Kidney epithelial cell (primary cell): ENCODE results near the gene ZNF30. TPM values are rescaled to one million over a fixed set of nuclear protein-coding genes. Genes with fewer than 3 reads are reported as not detected.
"Not testable (repeated sequence)": the region's sequence is repeated elsewhere in the genome, so short reads cannot be mapped to it uniquely, and the experiment has no call there.

Source experiments
- DNase-seq: peaks from one replicate; pipeline ENCODE4 v3.0.0-alpha.2; 2010; ENCODE audit warnings: low read depth
- H3K27me3 ChIP-seq: 2 replicates; pipeline ENCODE4 v1.6.0; 2011; ENCODE audit warnings: low read length; ENCODE audit not compliant: control insufficient read depth, insufficient read depth
- H3K36me3 ChIP-seq: 2 replicates; pipeline ENCODE4 v1.5.1; 2011; ENCODE audit warnings: low read length; ENCODE audit not compliant: control insufficient read depth, insufficient read depth
- H3K4me3 ChIP-seq: 2 replicates; pipeline ENCODE4 v1.5.1; 2011; ENCODE audit warnings: low read depth, mild to moderate bottlenecking, control low read depth, low read length
- total RNA-seq: library from RNA; depleted of rRNA; stranded (reverse); fragments of >200 nt; gene quantifications from 2 replicates; pipeline ENCODE4 v1.2.3, GENCODE V29; 2015
- TF ChIP-seq, protein P1 (sequence below): IDR thresholded peaks from 2 replicates; pipeline ENCODE4 v1.5.1; 2011; ENCODE audit warnings: mild to moderate bottlenecking, moderate library complexity, low read length, control low read depth, inconsistent platforms; ENCODE audit not compliant: insufficient read depth, poor library complexity, severe bottlenecking

The ZNF30 gene
- total RNA-seq, 1 donor from 2014 or later: 1.6 TPM

DNA sequence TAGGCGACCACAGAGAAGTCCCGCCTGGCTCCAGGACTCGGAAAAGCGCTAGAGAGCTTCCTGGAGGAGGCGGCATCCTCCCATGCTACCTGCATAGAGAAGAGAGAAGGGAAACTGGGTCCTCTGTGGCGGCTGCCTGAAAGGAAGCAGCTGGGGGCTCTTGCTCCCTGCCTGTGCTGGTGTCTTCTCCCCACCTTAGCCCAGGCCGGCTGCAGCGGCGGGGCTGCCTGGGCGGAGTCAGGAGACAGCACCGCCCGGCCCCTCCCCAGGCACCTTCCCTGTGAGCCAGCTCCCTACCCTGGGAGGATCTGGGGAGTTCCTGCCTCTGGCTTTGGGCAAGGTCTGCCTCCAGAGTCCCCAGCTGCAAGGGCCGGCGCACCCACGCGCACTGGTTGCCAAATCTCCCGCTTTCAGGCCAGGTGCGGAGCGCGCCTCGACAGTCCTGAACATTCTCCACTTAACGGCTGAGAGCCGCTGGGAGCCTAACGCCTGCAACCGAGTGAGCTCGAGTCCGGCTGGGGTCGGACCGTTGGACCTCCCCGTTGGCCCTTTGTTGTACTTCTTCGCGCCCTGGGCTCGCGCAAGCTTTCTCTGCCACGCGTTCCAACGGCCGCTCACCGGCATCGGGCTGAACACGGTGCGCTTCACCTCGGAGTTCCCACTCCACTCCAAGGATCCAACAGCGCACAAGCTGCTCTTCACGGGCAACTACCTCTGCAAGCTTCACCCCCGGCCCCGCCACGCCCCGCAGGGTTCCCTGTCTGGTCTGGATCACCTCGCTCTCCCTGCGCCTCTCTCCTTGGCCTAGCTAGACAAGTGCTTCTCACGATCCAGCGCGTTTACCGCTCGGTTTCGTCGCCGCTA, 21.8 kb upstream of the ZNF30 start:
- DNase-seq: no peak
- Histone ChIP-seq H3K36me3 (no peaks in the 10 kb centered on the region), H3K4me3 (no peak overlapping the region), H3K27me3 (peaks cover 17% of the 10 kb centered on the region)
- TF ChIP-seq, protein P1, sequence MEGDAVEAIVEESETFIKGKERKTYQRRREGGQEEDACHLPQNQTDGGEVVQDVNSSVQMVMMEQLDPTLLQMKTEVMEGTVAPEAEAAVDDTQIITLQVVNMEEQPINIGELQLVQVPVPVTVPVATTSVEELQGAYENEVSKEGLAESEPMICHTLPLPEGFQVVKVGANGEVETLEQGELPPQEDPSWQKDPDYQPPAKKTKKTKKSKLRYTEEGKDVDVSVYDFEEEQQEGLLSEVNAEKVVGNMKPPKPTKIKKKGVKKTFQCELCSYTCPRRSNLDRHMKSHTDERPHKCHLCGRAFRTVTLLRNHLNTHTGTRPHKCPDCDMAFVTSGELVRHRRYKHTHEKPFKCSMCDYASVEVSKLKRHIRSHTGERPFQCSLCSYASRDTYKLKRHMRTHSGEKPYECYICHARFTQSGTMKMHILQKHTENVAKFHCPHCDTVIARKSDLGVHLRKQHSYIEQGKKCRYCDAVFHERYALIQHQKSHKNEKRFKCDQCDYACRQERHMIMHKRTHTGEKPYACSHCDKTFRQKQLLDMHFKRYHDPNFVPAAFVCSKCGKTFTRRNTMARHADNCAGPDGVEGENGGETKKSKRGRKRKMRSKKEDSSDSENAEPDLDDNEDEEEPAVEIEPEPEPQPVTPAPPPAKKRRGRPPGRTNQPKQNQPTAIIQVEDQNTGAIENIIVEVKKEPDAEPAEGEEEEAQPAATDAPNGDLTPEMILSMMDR: no peak

DNA sequence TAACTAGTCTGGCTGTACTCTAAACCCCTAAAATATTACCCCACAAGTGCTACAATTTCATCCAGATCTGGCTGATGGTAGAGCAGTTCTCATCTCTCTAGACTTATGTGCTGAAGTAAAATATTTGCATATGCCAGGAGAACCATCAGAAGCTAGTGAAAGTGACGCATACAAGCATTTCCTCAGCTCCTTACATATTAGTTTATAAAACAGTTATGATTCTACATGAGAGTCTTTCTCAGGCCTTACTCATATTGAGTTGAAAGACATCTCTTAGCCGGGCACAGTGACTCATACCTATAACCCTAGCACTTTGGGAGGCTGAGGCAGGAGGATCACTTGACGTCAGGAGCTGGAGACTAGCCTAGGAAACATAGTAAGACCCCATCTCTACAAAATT, 15.9 kb upstream of the ZNF30 start:
- no peaks in the 10 kb centered on the region for H3K36me3 ChIP-seq
- TF ChIP-seq, protein P1: no peak
- H3K27me3 ChIP-seq: no peaks in the 10 kb centered on the region
- no peak for DNase-seq
- H3K4me3 ChIP-seq: no peak overlapping the region

DNA sequence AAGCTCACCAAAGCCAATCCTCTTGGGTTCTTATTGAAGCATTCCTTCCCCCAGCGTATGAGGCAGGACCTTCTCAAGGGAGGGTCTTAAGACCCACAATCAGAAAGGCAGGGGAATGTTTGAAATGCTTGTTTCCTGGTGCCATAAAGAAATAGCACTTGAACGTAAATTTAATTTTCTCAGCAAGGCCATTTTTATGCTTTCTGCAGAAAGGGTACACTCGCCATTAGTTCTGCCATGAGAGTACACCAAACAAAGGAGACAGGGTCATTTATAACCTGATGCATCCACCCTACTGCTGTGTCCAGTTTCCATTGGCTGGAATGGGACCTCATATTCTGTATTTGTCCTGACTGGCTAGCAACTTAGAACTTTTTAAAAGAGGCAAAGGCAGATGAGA, 9.6 kb upstream of the ZNF30 start:
- not testable (repeated sequence) for DNase-seq, H3K27me3 ChIP-seq, H3K36me3 ChIP-seq, H3K4me3 ChIP-seq

DNA sequence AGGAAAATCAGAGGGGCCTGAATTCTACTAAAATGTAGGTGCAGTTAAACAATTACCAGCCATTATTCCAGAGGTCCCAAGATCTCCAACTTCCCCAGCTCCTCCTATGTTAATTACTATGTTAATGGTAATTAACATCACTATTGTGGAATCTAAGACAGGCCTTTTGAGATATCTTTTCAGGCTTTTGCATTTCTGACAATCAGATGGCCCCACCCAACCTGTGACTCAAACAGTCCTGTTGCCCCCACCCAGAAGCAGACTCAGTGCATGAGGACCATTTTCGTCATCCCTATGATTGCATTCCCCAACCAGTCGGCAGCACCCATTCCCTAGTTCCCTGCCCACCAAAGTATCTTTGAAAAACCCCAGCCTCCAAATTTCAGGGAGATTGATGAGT, 8.5 kb upstream of the ZNF30 start:
- Histone ChIP-seq H3K36me3 (no peaks in the 10 kb centered on the region), H3K27me3 (no peaks in the 10 kb centered on the region), H3K4me3 (no peak overlapping the region)
- DNase-seq: no peak
- TF ChIP-seq, protein P1: no peak

DNA sequence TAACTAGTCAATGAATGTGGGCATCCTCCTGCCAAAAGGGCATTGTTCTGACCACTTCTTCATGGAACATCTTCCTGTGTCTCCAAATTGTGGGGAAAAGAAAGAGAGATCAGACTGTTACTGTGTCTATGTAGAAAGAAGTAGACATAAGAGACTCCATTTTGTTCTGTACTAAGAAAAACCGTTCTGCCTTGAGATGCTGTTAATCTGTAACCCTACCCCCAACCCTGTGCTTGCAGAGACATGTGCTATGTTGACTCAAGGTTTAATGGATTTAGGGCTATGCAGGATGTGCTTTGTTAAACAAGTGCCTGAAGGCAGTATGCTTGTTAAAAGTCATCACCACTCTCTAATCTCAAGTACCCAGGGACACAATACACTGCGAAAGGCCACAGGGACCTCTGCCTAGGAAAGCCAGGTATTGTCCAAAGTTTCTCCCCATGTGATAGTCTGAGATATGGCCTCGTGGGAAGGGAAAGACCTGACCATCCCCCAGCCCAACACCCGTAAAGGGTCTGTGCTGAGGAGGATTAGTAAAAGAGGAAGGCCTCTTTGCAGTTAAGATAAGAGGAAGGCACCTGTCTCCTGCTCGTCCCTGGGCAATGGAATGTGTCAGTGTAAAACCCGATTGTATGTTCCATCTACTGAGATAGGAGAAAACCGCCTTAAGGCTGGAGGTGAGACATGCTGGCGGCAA, 6.5 kb upstream of the ZNF30 start:
- H3K4me3 ChIP-seq, H3K27me3 ChIP-seq, H3K36me3 ChIP-seq, DNase-seq: not testable (repeated sequence)

DNA sequence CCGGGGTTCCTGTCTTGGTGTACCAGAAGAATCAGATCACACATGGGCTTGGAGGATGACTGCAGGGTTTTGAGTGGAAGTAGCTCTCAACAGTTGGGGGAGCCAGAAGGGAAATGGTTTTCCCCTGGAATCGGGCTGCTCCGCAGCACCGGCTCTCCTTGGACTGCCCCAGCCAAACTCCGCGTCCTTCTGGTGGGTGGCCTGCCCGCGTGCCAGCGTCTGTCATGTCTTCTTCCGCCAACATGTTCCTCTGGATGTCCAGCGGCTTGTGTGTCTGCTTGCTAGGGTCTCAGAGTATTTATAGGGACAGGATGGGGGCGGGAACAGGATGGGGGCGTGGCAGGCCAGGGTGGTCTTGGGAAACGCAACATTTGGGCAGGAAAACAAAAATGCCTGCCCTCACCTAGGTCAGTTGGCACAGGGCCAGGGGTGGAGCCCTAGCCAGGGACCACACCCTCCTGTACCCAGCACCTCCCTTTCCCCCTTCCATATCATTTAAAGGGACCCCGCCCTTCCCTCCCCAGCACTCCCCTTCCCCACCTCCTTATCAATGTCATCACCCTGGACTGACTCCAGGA, 1.3 kb upstream of the ZNF30 start:
- H3K4me3 ChIP-seq: no peak overlapping the region
- DNase-seq: no peak
- no peaks in the 10 kb centered on the region for H3K27me3 ChIP-seq
- TF ChIP-seq, protein P1: no peak
- H3K36me3 ChIP-seq: no peaks in the 10 kb centered on the region
